Measurements from ENCODE around the gene SCNN1B.
"Not testable (repeated sequence)": the region's sequence is repeated elsewhere in the genome, so short reads cannot be mapped to it uniquely, and the experiment has no call there.

The SCNN1B gene

GRCh38 chr16:23391381-23392222, 89.5 kb downstream of the SCNN1B start:
- H3K27ac Mint-ChIP-seq: no peak overlapping the region
- H3K27me3 Mint-ChIP-seq: no peaks in the 10 kb centered on the region
- ATAC-seq: no peak
- no peaks in the 10 kb centered on the region for H3K9me3 Mint-ChIP-seq
- no peak overlapping the region for H3K4me3 Mint-ChIP-seq
- no peaks in the 10 kb centered on the region for H3K4me1 Mint-ChIP-seq
- DNase-seq: no peak

GRCh38 chr16:23392223-23392600, 90.1 kb downstream of the SCNN1B start:
- ATAC-seq: no peak
- H3K27ac Mint-ChIP-seq: no peak overlapping the region
- H3K27me3 Mint-ChIP-seq: no peaks in the 10 kb centered on the region
- H3K4me1 Mint-ChIP-seq: no peaks in the 10 kb centered on the region
- no peaks in the 10 kb centered on the region for H3K9me3 Mint-ChIP-seq
- no peak overlapping the region for H3K4me3 Mint-ChIP-seq
- no peak for DNase-seq

- no peaks in the 10 kb centered on the region for H3K4me1 Mint-ChIP-seq
- no peak overlapping the region for H3K27ac Mint-ChIP-seq
- no peak overlapping the region for H3K4me3 Mint-ChIP-seq
- DNase-seq (no peak), ATAC-seq (no peak)
- no peaks in the 10 kb centered on the region for H3K9me3 Mint-ChIP-seq
- H3K27me3 Mint-ChIP-seq: no peaks in the 10 kb centered on the region
Observed at GRCh38 chr16:23394141-23394831, 92.2 kb downstream of the SCNN1B start.

- no peak for DNase-seq
- Mint-ChIP-seq H3K9me3 (no peaks in the 10 kb centered on the region), H3K27ac (no peak overlapping the region), H3K4me3 (no peak overlapping the region), H3K4me1 (no peaks in the 10 kb centered on the region), H3K27me3 (no peaks in the 10 kb centered on the region)
- ATAC-seq: no peak
Observed at GRCh38 chr16:23395732-23396131, 93.6 kb downstream of the SCNN1B start.

GRCh38 chr16:23397464-23397863, 95.4 kb downstream of the SCNN1B start:
- DNase-seq (no peak), ATAC-seq (no peak)
- no peaks in the 10 kb centered on the region for H3K9me3 Mint-ChIP-seq
- no peaks in the 10 kb centered on the region for H3K27me3 Mint-ChIP-seq
- no peaks in the 10 kb centered on the region for H3K4me1 Mint-ChIP-seq
- H3K4me3 Mint-ChIP-seq: no peak overlapping the region
- H3K27ac Mint-ChIP-seq: no peak overlapping the region

- Mint-ChIP-seq H3K27ac (no peak overlapping the region), H3K4me3 (no peak overlapping the region), H3K4me1 (no peaks in the 10 kb centered on the region), H3K27me3 (no peaks in the 10 kb centered on the region), H3K9me3 (no peaks in the 10 kb centered on the region)
- no peak for DNase-seq
- ATAC-seq: no peak
Observed at GRCh38 chr16:23398987-23399805, 97.1 kb downstream of the SCNN1B start.

GRCh38 chr16:23400447-23400846, 98.3 kb downstream of the SCNN1B start:
- not testable (repeated sequence) for H3K27me3 Mint-ChIP-seq, H3K9me3 Mint-ChIP-seq, ATAC-seq, H3K4me3 Mint-ChIP-seq, H3K4me1 Mint-ChIP-seq, DNase-seq
- H3K27ac Mint-ChIP-seq: peak overlapping the region in 1 of 2 donors; percentile 7

- Mint-ChIP-seq H3K9me3 (no peaks in the 10 kb centered on the region), H3K4me3 (no peak overlapping the region), H3K27ac (no peak overlapping the region), H3K4me1 (no peaks in the 10 kb centered on the region), H3K27me3 (no peaks in the 10 kb centered on the region)
- ATAC-seq: no peak
- no peak for DNase-seq
Observed at GRCh38 chr16:23401139-23401538, 99.0 kb downstream of the SCNN1B start.

GRCh38 chr16:23402100-23402499, 100.0 kb downstream of the SCNN1B start:
- Mint-ChIP-seq H3K27ac (no peak overlapping the region), H3K4me3 (no peak overlapping the region), H3K4me1 (no peaks in the 10 kb centered on the region), H3K27me3 (no peaks in the 10 kb centered on the region), H3K9me3 (no peaks in the 10 kb centered on the region)
- ATAC-seq (no peak), DNase-seq (no peak)

- Mint-ChIP-seq H3K4me3 (no peak overlapping the region), H3K27ac (peak overlapping the region in 1 of 2 donors; percentile 46), H3K27me3 (no peaks in the 10 kb centered on the region), H3K4me1 (no peaks in the 10 kb centered on the region), H3K9me3 (no peaks in the 10 kb centered on the region)
- DNase-seq: no peak
- no peak for ATAC-seq
Observed at GRCh38 chr16:23403547-23403946, 101.4 kb downstream of the SCNN1B start.

- Mint-ChIP-seq H3K4me1 (no peaks in the 10 kb centered on the region), H3K27ac (no peak overlapping the region), H3K9me3 (no peaks in the 10 kb centered on the region), H3K27me3 (no peaks in the 10 kb centered on the region), H3K4me3 (no peak overlapping the region)
- ATAC-seq: no peak
- DNase-seq: no peak
Observed at GRCh38 chr16:23406024-23406423, 103.9 kb downstream of the SCNN1B start.

GRCh38 chr16:23406546-23407240, 104.6 kb downstream of the SCNN1B start:
- Mint-ChIP-seq H3K9me3 (no peaks in the 10 kb centered on the region), H3K4me1 (no peaks in the 10 kb centered on the region), H3K4me3 (no peak overlapping the region), H3K27ac (peak overlapping the region in 1 of 2 donors; percentile 8), H3K27me3 (no peaks in the 10 kb centered on the region)
- ATAC-seq (no peak), DNase-seq (no peak)

GRCh38 chr16:23407436-23408127, 105.5 kb downstream of the SCNN1B start:
- H3K4me3 Mint-ChIP-seq: no peak overlapping the region
- H3K27ac Mint-ChIP-seq: peak overlapping the region; percentile 12 to 63
- H3K9me3 Mint-ChIP-seq: no peaks in the 10 kb centered on the region
- no peaks in the 10 kb centered on the region for H3K27me3 Mint-ChIP-seq
- no peaks in the 10 kb centered on the region for H3K4me1 Mint-ChIP-seq
- no peak for ATAC-seq
- no peak for DNase-seq

GRCh38 chr16:23408242-23408822, 106.2 kb downstream of the SCNN1B start:
- Mint-ChIP-seq H3K27ac (no peak overlapping the region), H3K4me1 (no peaks in the 10 kb centered on the region), H3K9me3 (no peaks in the 10 kb centered on the region), H3K27me3 (no peaks in the 10 kb centered on the region), H3K4me3 (no peak overlapping the region)
- ATAC-seq (peak; percentile 61), DNase-seq (no peak)
